GM12878 (cell line): ENCODE measurements around the gene FEN1. TPM values are rescaled to one million over a fixed set of nuclear protein-coding genes. Genes with fewer than 3 reads are reported as not detected.

Experiments
- ATAC-seq: fragments of 200-7000 bp; cut with Tn5 transposase; 3 replicates; pipeline ENCODE4 v1.9.1; 2020; ENCODE audit warnings: mild to moderate bottlenecking, moderate library complexity
- BruUV-seq: library from RNA; stranded (reverse); fragments of 400-500 nt; replicated peaks from 2 replicates; lab custom pipeline; 2021; lab: Mats Ljungman, UMichigan
- CTCF ChIA-PET: fragments of 300-600 bp; sonication (Branson Sonifier 250); formaldehyde crosslinking; extraction: SDS; loops from one replicate; lab custom pipeline; 2021; ENCODE audit warnings: inconsistent platforms; lab: Yijun Ruan, JAX
- POLR2A ChIA-PET: fragments of 350-600 bp; formaldehyde crosslinking; extraction: SDS; loops from one replicate; lab custom pipeline; 2021; ENCODE audit warnings: inconsistent platforms; lab: Charles Lee
- RAD21 ChIA-PET: fragments of 300-600 bp; sonication (Branson Sonifier 250); formaldehyde crosslinking; loops from one replicate; lab custom pipeline; 2023; ENCODE audit warnings: antibody characterized with exemption; ENCODE audit not compliant: unreplicated experiment; lab: Charles Lee
- SMC1A ChIA-PET: fragments of 300-600 bp; sonication (Branson Sonifier 250); formaldehyde crosslinking; loops from one replicate; lab custom pipeline; 2023; ENCODE audit not compliant: unreplicated experiment, uncharacterized antibody; lab: Charles Lee
- DNase-seq: peaks from one replicate; pipeline ENCODE4 v3.0.0-alpha.2; 2011; ENCODE audit warnings: low read depth, low spot score
- FAIRE-seq: peaks from 3 replicates; lab custom pipeline; 2011; peaks lifted over from hg19 to GRCh38; lab: Jason Lieb, UNC
- H2AFZ ChIP-seq: 2 replicates; pipeline ENCODE4 v1.6.0; 2011; ENCODE audit warnings: low read depth, low read length, control low read depth; ENCODE audit not compliant: control insufficient read depth
- H3K27ac ChIP-seq: 2 replicates; pipeline ENCODE4 v1.5.1; 2011; ENCODE audit warnings: control low read depth; ENCODE audit not compliant: control insufficient read depth, insufficient read depth
- H3K27me3 ChIP-seq, 2 experiments: replicated peaks in 1 of 2; 2 replicates each; pipeline versions ENCODE4 v1.6.0 to v1.6.1; 2011; ENCODE audit warnings: low read length in 1 of 2; ENCODE audit not compliant: control insufficient read depth in 2 of 2, insufficient read depth in 2 of 2
- H3K36me3 ChIP-seq, 2 experiments: 2 replicates each; pipeline ENCODE4 v1.5.1; 2011; ENCODE audit warnings: low read length in 1 of 2; ENCODE audit not compliant: control insufficient read depth in 2 of 2, insufficient read depth in 2 of 2
- H3K4me1 ChIP-seq: 2 replicates; pipeline ENCODE4 v1.6.1; 2011; ENCODE audit warnings: mild to moderate bottlenecking, low read length, moderate library complexity, mixed read lengths; ENCODE audit not compliant: control insufficient read depth, insufficient read depth
- H3K4me2 ChIP-seq: 2 replicates; pipeline ENCODE4 v1.6.0; 2011; ENCODE audit warnings: control low read depth; ENCODE audit not compliant: control insufficient read depth, insufficient read depth
- H3K4me3 ChIP-seq: fragments of 200-600 bp; sonication (generic); 2 replicates; pipeline ENCODE4 v1.5.1; 2016
- H3K79me2 ChIP-seq: 2 replicates; pipeline ENCODE4 v1.6.0; 2011; ENCODE audit warnings: low read length; ENCODE audit not compliant: control insufficient read depth, insufficient read depth
- H3K9ac ChIP-seq: 2 replicates; pipeline ENCODE4 v1.8.0; 2011; ENCODE audit warnings: low read length, control low read depth, mixed read lengths; ENCODE audit not compliant: control insufficient read depth, insufficient read depth
- H3K9me3 ChIP-seq: replicated peaks from 3 replicates; pipeline ENCODE4 v1.5.1; 2011; ENCODE audit warnings: mild to moderate bottlenecking, low read length; ENCODE audit not compliant: control insufficient read depth, insufficient read depth
- H4K20me1 ChIP-seq: 2 replicates; pipeline ENCODE4 v1.6.0; 2011; ENCODE audit not compliant: control insufficient read depth, insufficient read depth
- ATF7 ChIP-seq: fragments of 450-650 bp; IDR thresholded peaks from 2 replicates; pipeline ENCODE4 v1.6.1; 2016; ENCODE audit warnings: low read depth, mild to moderate bottlenecking
- BCL11A ChIP-seq: IDR thresholded peaks from 2 replicates; pipeline ENCODE4 v1.6.1; 2011; ENCODE audit warnings: low read depth, low read length
- CHD1 ChIP-seq: IDR thresholded peaks from 2 replicates; pipeline ENCODE4 v1.6.1; 2012; ENCODE audit warnings: low read depth, low read length, improper control_type of control experiment
- FOS ChIP-seq: IDR thresholded peaks from 3 replicates; pipeline ENCODE4 v1.6.1; 2011; ENCODE audit warnings: borderline replicate concordance; ENCODE audit not compliant: insufficient read length; ENCODE audit errors: extremely low read depth
- HDAC6 ChIP-seq: fragments of 200-600 bp; sonication (generic); IDR thresholded peaks from one replicate; pipeline ENCODE4 v1.8.0; 2017; ENCODE audit warnings: antibody characterized with exemption; ENCODE audit not compliant: unreplicated experiment
- IKZF2 ChIP-seq, 2 experiments: fragments of 450-650 bp; IDR thresholded peaks; 2 replicates each; pipeline ENCODE4 v1.6.1; 2017; ENCODE audit warnings: mild to moderate bottlenecking in 2 of 2, moderate library complexity in 2 of 2
- JUND ChIP-seq: IDR thresholded peaks from 2 replicates; pipeline ENCODE4 v1.6.1; 2012; ENCODE audit warnings: low read depth, mild to moderate bottlenecking, low read length, improper control_type of control experiment, moderate library complexity
- KDM1A ChIP-seq: fragments of 200-600 bp; sonication (generic); IDR thresholded peaks from 2 replicates; pipeline ENCODE4 v1.6.1; 2016; ENCODE audit warnings: borderline replicate concordance
- MYC ChIP-seq: IDR thresholded peaks from 2 replicates; pipeline ENCODE4 v1.6.1; 2011; ENCODE audit warnings: mild to moderate bottlenecking, low read length, moderate library complexity, inconsistent platforms; ENCODE audit not compliant: insufficient read depth, insufficient replicate concordance, insufficient read length, severe bottlenecking
- SREBF1 ChIP-seq: IDR thresholded peaks from 2 replicates; pipeline ENCODE4 v1.6.1; 2012; ENCODE audit warnings: mild to moderate bottlenecking, low read length
- TAF1 ChIP-seq: IDR thresholded peaks from 2 replicates; pipeline ENCODE4 v1.6.1; 2011; ENCODE audit warnings: mild to moderate bottlenecking, low read depth, low read length, borderline replicate concordance
- TARDBP ChIP-seq: IDR thresholded peaks from 2 replicates; pipeline ENCODE4 v1.6.1; 2016; ENCODE audit warnings: borderline replicate concordance
- YBX1 ChIP-seq: fragments of 450-650 bp; IDR thresholded peaks from 2 replicates; pipeline ENCODE4 v1.6.1; 2016; ENCODE audit warnings: antibody characterized with exemption
- ZNF24 ChIP-seq: fragments of 450-650 bp; IDR thresholded peaks from 2 replicates; pipeline ENCODE4 v1.6.1; 2017; ENCODE audit warnings: antibody characterized with exemption, mild to moderate bottlenecking
- WGBS: methylation state at CpG from one replicate; pipeline ENCODE4 v1.1.6; 2016; ENCODE audit warnings: low lambda C conversion rate; ENCODE audit not compliant: insufficient replicate concordance, insufficient coverage; ENCODE audit errors: missing lambda C conversion rate; 5-methylcytosine and 5-hydroxymethylcytosine counted together
- in situ Hi-C: fragments of 300-500 bp; cut with MboI; formaldehyde crosslinking; loops from 9 replicates; pipeline ENCODE4 v1.14.3; 2018; ENCODE audit warnings: mixed read lengths
- intact Hi-C: fragments of 100-400 bp; cut with micrococcal nuclease; formaldehyde crosslinking; loops from one replicate; pipeline ENCODE4 v1.14.2; 2022; ENCODE audit not compliant: unreplicated experiment
- polyA plus RNA-seq, 11 experiments: library from polyadenylated mRNA; depleted of rRNA in 4 of 11; unstranded in 6 of 11; stranded (reverse) in 5 of 11; fragments of >200 nt; fragmentation: Nextera tagmentation in 4 of 11; fragmentation: Illumina TruSeq in 1 of 11; extraction: Ambion mirVana in 4 of 11; extraction: Trizol in 1 of 11; gene quantifications; 1 replicate in 1 of 11; 2 replicates in 10 of 11; pipeline versions ENCODE4 v1.2.1 to v1.2.3, GENCODE V29; 2011 to 2016; ENCODE audit warnings: inconsistent platforms in 2 of 11, missing spikeins in 2 of 11, low read depth in 1 of 11
- total RNA-seq, 4 experiments: library from RNA; depleted of rRNA in 3 of 4; stranded (reverse); fragments of >200 nt in 3 of 4; fragmentation: Illumina TruSeq in 1 of 4; extraction: Trizol in 1 of 4; gene quantifications; 2 replicates each; pipeline versions ENCODE4 v1.2.1 to v1.2.3, GENCODE V29; 2013 to 2021
- TF ChIP-seq, protein P1 (sequence below): fragments of 450-650 bp; IDR thresholded peaks from 2 replicates; pipeline ENCODE4 v1.6.1; 2016; ENCODE audit warnings: mild to moderate bottlenecking
- TF ChIP-seq, protein P2 (sequence below): IDR thresholded peaks from 2 replicates; pipeline ENCODE4 v1.6.1; 2012; ENCODE audit warnings: low read depth, low read length, improper control_type of control experiment
- TF ChIP-seq, protein P3 (sequence below): fragments of 450-650 bp; IDR thresholded peaks from 2 replicates; pipeline ENCODE4 v1.6.1; 2017; ENCODE audit warnings: mild to moderate bottlenecking, low read depth, inconsistent platforms; ENCODE audit not compliant: poor library complexity, severe bottlenecking

Gene FEN1
- total and polyA plus RNA-seq, 10 of the 15 experiments (the other 5 are each of a cell fraction or from before 2014, with no cell fraction given): 54.8 to 282 (median 125) TPM

DNA sequence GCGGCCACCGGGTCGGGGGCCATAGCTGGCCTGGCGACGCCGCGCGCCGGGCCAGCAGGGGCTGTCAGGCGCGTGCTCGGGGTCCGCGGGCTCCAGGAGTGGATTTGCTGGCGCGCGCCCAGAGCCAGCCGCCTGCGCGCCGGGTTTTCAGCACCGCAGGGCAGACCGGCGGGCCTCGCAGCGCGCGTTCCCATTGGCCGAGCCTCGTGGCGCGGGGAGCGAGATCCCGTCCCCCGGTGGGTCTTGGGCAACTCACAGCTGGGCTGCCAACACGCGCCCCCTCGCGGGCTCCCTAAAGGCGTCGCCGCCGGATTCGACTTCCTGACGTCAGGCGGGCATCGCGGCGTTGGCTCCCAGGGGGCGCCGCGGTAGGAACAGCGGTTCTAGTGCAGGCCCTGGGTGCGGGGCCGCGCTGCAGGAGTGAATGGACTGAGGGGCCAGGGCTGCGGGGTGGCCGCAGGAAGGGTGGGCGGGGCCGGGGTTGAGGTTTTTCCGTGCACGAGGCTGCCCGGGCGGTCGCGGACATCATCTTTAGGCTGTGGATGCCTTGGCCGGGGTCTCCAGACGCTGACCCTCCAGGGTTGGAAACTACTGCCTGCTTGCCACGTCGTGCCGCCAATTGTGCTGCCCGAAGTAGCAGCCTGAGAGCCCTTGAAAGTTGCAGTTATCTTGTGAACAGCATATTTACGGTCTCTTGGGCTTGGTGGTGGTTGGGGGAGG is 24.2 kb downstream of the FEN1 start, which contains the start of gene FADS1 (continued):
- TF ChIP-seq, protein P1, sequence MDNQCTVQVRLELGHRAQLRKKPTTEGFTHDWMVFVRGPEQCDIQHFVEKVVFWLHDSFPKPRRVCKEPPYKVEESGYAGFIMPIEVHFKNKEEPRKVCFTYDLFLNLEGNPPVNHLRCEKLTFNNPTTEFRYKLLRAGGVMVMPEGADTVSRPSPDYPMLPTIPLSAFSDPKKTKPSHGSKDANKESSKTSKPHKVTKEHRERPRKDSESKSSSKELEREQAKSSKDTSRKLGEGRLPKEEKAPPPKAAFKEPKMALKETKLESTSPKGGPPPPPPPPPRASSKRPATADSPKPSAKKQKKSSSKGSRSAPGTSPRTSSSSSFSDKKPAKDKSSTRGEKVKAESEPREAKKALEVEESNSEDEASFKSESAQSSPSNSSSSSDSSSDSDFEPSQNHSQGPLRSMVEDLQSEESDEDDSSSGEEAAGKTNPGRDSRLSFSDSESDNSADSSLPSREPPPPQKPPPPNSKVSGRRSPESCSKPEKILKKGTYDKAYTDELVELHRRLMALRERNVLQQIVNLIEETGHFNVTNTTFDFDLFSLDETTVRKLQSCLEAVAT: no peak
- TF ChIP-seq HDAC6: peak; percentile 85
- no peak for TF ChIP-seq SREBF1
- no peak for TF ChIP-seq TARDBP
- TF ChIP-seq YBX1: no peak
- TF ChIP-seq, protein P2, sequence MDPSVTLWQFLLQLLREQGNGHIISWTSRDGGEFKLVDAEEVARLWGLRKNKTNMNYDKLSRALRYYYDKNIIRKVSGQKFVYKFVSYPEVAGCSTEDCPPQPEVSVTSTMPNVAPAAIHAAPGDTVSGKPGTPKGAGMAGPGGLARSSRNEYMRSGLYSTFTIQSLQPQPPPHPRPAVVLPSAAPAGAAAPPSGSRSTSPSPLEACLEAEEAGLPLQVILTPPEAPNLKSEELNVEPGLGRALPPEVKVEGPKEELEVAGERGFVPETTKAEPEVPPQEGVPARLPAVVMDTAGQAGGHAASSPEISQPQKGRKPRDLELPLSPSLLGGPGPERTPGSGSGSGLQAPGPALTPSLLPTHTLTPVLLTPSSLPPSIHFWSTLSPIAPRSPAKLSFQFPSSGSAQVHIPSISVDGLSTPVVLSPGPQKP: no peak
- TF ChIP-seq, all 136 proteins: peak for 28

DNA sequence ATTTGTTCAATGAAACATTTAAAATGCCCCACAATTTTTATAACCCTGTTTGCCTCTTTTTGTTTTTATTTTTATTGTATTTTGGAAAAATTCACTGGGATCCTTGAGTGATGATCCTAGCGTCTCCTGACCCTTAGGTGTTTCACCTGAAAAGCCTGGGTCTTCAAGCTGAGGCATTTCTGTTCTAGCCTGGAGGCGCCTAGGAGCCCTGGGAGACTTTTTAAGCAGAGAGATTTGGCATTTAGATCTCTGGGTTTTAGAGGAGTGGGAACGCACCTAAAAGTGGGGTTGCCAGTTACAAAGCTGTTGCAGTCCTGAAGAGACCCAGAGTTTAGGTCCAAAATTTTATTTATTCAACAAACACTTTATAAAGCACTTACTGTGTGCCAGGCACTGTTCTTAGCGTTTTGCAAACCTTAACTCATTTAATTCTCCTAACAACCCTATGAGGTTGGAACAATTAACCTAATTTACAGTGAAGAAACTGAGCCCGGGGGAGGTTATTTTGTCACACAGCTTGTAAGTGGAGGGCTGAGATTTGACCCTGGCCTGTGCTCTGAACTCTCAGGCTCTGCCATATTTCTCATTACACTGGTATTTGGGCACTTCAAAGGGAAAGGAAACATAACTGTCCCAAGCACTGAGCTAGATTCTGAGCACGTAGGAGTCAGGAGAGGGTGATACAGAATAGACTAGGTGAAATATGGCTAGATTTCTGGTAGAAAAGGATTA is 24.9 kb downstream of the FEN1 start:
- no peaks in the 10 kb centered on the region for H3K36me3 ChIP-seq
- no peaks in the 10 kb centered on the region for H3K9me3 ChIP-seq
- ChIA-PET RAD21 (interaction anchor here (1.0 to 5.4 kb wide), 4 partner anchors 11 to 151 kb away, joined by 3 to 51 read pairs (median 6); partner anchors contain the start of gene FADS2), SMC1A (interaction anchor here (0.7 to 5.1 kb wide), 7 partner anchors 12 to 155 kb away, joined by 3 to 67 read pairs (median 3); partner anchors contain the start of gene FADS2), POLR2A (interaction anchor here (0.6 to 9.9 kb wide), 6 partner anchors 12 to 150 kb away, joined by 3 to 167 read pairs (median 55); partner anchors contain the start of genes FADS2, FEN1, FTH1 and TMEM258), CTCF (interaction anchor here (0.5 to 10.8 kb wide), 10 partner anchors 10 to 290 kb away, joined by 3 to 141 read pairs (median 4); partner anchors contain the start of genes FADS2, FEN1, FTH1 and TMEM258)
- intact Hi-C loops: no loop called here
- no peak for ATAC-seq
- no peaks in the 10 kb centered on the region for H3K27me3 ChIP-seq
- DNase-seq: no peak
- no peaks in the 10 kb centered on the region for H4K20me1 ChIP-seq
- H3K9ac ChIP-seq: peak overlapping the region; percentile 89; the same call in 1 of the 2 replicates
- FAIRE-seq: no peak
- BruUV-seq: TSS peak; percentile 56
- no peak overlapping the region for H3K27ac ChIP-seq
- H3K4me1 ChIP-seq: peaks cover 3% of the 10 kb centered on the region; the same call in 1 of the 2 replicates
- H3K79me2 ChIP-seq: peaks cover 21% of the 10 kb centered on the region
- TF ChIP-seq BCL11A: no peak
- TF ChIP-seq IKZF2 (IDR thresholded peaks at IDR 0.05): no peak
- TF ChIP-seq CHD1: no peak
- TF ChIP-seq ATF7: no peak
- no peak for TF ChIP-seq ZNF24
- TF ChIP-seq FOS: no peak
- TF ChIP-seq, protein P3, sequence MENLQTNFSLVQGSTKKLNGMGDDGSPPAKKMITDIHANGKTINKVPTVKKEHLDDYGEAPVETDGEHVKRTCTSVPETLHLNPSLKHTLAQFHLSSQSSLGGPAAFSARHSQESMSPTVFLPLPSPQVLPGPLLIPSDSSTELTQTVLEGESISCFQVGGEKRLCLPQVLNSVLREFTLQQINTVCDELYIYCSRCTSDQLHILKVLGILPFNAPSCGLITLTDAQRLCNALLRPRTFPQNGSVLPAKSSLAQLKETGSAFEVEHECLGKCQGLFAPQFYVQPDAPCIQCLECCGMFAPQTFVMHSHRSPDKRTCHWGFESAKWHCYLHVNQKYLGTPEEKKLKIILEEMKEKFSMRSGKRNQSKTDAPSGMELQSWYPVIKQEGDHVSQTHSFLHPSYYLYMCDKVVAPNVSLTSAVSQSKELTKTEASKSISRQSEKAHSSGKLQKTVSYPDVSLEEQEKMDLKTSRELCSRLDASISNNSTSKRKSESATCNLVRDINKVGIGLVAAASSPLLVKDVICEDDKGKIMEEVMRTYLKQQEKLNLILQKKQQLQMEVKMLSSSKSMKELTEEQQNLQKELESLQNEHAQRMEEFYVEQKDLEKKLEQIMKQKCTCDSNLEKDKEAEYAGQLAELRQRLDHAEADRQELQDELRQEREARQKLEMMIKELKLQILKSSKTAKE: no peak
- no peak for TF ChIP-seq JUND
- no peak for TF ChIP-seq KDM1A
- TF ChIP-seq TAF1: no peak
- no peak for TF ChIP-seq MYC
- 67% methylated on average over 6 of the region's 6 CpGs for WGBS
- H3K4me3 ChIP-seq: peak overlapping the region; percentile 81
- H2AFZ ChIP-seq: peak overlapping the region; percentile 83
- in situ Hi-C loops: no loop called here
- peak overlapping the region; percentile 95 for H3K4me2 ChIP-seq
